RWPE2 (cell line): Measurements from ENCODE around the gene S100Z.
"Not testable (repeated sequence)": the region's sequence is repeated elsewhere in the genome, so short reads cannot be mapped to it uniquely, and the experiment has no call there.

Experiments
- ATAC-seq: fragments of 200-7000 bp; cut with Tn5 transposase; 3 replicates; pipeline ENCODE4 v1.9.1; 2021; ENCODE audit warnings: low read depth
- DNase-seq: peaks from one replicate; pipeline ENCODE4 v3.0.0-alpha.2; 2020; ENCODE audit warnings: low spot score
- H3K27ac ChIP-seq: fragments of 450-650 bp; 2 replicates; pipeline ENCODE4 v1.5.1; 2017; ENCODE audit warnings: mild to moderate bottlenecking; ENCODE audit not compliant: poor library complexity, severe bottlenecking
- H3K27me3 ChIP-seq: fragments of 250-450 bp; sonication (Bioruptor Pico); 2 replicates; pipeline ENCODE4 v1.5.1; 2021; ENCODE audit warnings: mild to moderate bottlenecking, moderate library complexity; ENCODE audit not compliant: insufficient read depth, poor library complexity, severe bottlenecking
- H3K36me3 ChIP-seq: fragments of 250-450 bp; sonication (Bioruptor Pico); 2 replicates; pipeline ENCODE4 v1.5.1; 2020; ENCODE audit warnings: low read depth, mild to moderate bottlenecking, moderate library complexity
- H3K4me1 ChIP-seq: fragments of 250-450 bp; sonication (Bioruptor Pico); 2 replicates; pipeline ENCODE4 v1.5.1; 2021; ENCODE audit warnings: mild to moderate bottlenecking, moderate library complexity; ENCODE audit not compliant: insufficient read depth, poor library complexity, severe bottlenecking
- H3K4me3 ChIP-seq: fragments of 250-450 bp; sonication (Bioruptor Pico); 2 replicates; pipeline ENCODE4 v1.5.1; 2021; ENCODE audit warnings: mild to moderate bottlenecking, moderate library complexity; ENCODE audit not compliant: severe bottlenecking
- H3K9me3 ChIP-seq: fragments of 250-450 bp; sonication (Bioruptor Pico); 2 replicates; pipeline ENCODE4 v1.5.1; 2021; ENCODE audit warnings: mild to moderate bottlenecking, moderate library complexity; ENCODE audit not compliant: severe bottlenecking
- TF ChIP-seq, protein P1 (sequence below): fragments of 450-650 bp; IDR thresholded peaks from one replicate; pipeline ENCODE4 v1.5.1; 2017; ENCODE audit warnings: mild to moderate bottlenecking, moderate library complexity; ENCODE audit not compliant: poor library complexity, severe bottlenecking

The S100Z gene

DNA sequence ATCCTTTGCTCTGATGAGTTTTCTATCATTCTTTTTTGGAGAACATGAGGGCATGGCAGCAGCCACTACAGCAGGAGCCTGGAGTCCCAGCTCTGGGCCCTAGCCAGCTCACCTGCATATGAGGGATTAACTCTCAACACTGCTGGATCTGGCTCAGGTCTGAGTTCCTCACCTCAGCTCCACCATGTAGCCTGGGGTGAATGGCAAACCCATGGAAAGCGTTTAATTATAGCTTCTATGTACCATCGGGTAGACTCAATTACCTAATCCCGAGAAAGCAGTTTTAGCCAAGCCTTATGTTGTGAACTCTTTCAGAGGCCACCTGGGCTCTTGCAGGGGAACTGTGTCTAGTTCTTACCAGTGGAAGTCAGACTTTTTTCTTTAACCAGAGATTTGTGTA is 3.9 kb upstream of the S100Z start:
- no peak for ATAC-seq
- H3K9me3 ChIP-seq = no peaks in the 10 kb centered on the region

DNA sequence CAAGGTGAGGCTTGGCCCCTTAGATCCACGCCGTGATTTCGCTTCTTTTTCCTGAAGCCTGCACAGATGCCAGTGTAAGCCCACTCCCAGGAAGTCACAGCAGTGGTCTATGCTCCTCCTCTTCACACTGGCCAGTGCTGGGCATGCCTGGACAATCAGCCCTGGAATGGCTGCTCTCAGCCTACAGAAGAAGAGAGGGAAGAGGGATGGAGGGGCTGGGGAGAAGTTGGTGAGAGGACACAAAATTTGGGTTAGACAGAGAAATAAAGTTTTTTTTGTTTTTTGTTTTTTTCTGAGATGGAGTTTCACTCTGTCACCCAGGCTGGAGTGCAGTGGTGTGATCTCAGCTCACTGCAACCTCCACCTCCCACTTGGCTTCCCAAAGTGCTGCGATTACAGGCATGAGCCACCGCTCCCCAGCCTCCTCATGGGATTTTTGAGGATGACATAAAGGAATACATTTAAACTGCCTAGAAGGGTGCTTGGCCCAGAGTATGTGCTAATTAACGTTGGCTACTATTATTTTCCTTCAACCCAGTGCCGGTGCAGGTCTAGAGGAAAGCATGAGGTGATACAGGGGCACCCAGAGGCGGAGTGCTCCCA is 830 bp downstream of the S100Z start:
- TF ChIP-seq, protein P1, sequence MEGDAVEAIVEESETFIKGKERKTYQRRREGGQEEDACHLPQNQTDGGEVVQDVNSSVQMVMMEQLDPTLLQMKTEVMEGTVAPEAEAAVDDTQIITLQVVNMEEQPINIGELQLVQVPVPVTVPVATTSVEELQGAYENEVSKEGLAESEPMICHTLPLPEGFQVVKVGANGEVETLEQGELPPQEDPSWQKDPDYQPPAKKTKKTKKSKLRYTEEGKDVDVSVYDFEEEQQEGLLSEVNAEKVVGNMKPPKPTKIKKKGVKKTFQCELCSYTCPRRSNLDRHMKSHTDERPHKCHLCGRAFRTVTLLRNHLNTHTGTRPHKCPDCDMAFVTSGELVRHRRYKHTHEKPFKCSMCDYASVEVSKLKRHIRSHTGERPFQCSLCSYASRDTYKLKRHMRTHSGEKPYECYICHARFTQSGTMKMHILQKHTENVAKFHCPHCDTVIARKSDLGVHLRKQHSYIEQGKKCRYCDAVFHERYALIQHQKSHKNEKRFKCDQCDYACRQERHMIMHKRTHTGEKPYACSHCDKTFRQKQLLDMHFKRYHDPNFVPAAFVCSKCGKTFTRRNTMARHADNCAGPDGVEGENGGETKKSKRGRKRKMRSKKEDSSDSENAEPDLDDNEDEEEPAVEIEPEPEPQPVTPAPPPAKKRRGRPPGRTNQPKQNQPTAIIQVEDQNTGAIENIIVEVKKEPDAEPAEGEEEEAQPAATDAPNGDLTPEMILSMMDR = no peak
- no peaks in the 10 kb centered on the region for H3K27me3 ChIP-seq
- H3K27ac ChIP-seq = no peak overlapping the region
- ATAC-seq = no peak
- H3K4me3 ChIP-seq = no peak overlapping the region
- no peaks in the 10 kb centered on the region for H3K4me1 ChIP-seq
- no peaks in the 10 kb centered on the region for H3K9me3 ChIP-seq
- no peak for DNase-seq
- H3K36me3 ChIP-seq = no peaks in the 10 kb centered on the region

More for the DNA sequence above, 3.9 kb upstream of the S100Z start:
- Histone ChIP-seq H3K4me1 (no peaks in the 10 kb centered on the region), H3K27me3 (no peaks in the 10 kb centered on the region), H3K4me3 (no peak overlapping the region), H3K36me3 (no peaks in the 10 kb centered on the region), H3K27ac (no peak overlapping the region)
- TF ChIP-seq, protein P1 = no peak
- no peak for DNase-seq

DNA sequence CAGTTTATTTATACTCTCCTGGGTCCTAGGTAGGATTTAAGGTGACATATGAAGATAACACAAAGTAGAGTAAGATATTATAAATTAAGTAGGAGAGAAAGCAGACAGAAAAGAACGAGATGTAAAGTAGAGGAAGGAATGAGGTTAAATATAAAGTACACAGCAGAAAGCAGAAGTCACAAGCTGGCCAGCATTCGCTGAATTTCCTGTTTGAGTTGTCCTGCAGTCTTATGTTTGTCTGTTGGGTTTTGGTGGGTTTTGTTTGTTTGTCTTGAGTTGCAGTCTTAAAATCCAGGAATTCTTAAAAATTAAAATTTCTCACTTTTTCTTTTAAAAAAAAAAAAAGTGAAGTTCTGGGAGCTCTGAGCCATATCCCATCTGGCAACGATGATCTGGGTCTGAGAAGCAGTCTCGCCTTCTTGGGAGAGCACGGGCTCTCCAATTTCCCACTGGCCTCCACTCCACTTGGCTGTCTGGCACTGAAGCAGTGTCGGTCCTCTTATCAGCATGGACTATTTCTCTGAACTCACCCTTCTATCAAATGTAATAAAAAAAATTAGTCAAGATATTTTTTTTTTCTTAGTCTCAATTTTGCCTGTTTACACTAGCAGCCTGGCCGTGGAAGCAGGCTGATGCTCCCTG is 2.0 kb downstream of the S100Z start:
- no peak for ATAC-seq
- no peaks in the 10 kb centered on the region for H3K9me3 ChIP-seq
- no peaks in the 10 kb centered on the region for H3K27me3 ChIP-seq
- H3K4me3 ChIP-seq = no peak overlapping the region
- no peak overlapping the region for H3K27ac ChIP-seq
- no peak for DNase-seq
- no peaks in the 10 kb centered on the region for H3K36me3 ChIP-seq
- no peaks in the 10 kb centered on the region for H3K4me1 ChIP-seq
- TF ChIP-seq, protein P1 = no peak

DNA sequence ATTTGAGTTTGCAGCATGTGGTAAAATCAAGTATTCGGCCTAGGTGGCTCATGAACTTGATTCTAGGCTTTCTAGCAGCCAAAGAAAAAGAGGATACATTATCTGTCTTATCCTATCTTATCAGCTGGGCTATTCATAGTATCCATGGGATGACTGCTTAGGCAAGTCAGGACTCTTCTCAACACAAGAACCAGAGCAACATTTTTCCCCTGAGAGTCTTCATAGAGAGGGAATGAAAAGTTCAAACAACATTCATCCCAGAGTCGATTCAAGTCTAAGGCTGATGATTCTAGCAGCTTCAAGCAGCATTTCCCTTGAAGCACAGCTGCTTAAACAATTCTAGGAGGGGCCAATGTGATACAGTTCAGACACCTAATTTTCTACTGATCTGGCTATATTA is 3.0 kb downstream of the S100Z start:
- H3K9me3 ChIP-seq = no peaks in the 10 kb centered on the region
- ATAC-seq = no peak
- H3K4me1 ChIP-seq = no peaks in the 10 kb centered on the region
- no peak for DNase-seq
- H3K27me3 ChIP-seq = no peaks in the 10 kb centered on the region
- no peak overlapping the region for H3K27ac ChIP-seq
- no peaks in the 10 kb centered on the region for H3K36me3 ChIP-seq
- TF ChIP-seq, protein P1 = no peak
- no peak overlapping the region for H3K4me3 ChIP-seq

DNA sequence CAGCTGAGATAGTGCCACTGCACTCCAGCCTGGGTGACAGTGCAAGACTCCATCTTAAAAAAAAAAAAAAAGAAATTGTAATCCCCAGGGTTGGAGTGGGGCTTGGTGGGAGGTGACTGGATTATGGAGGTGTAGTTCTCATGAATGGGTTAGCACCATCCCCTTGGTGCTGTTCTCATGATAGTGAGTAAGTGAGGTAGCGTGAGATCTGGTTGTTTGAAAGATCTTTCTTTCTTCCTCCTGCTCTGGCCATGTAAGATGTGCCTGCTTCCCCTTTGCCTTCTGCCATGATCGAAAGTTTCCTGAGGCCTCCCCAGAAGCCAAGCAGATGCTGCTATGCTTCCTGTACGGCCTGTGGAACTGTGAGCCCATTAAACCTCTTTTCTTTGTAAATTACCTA is 3.9 kb downstream of the S100Z start:
- ATAC-seq, H3K9me3 ChIP-seq, H3K4me1 ChIP-seq: not testable (repeated sequence)

More for the DNA sequence above, 3.9 kb downstream of the S100Z start:
- not testable (repeated sequence) for H3K36me3 ChIP-seq, DNase-seq, H3K4me3 ChIP-seq, H3K27me3 ChIP-seq, H3K27ac ChIP-seq
